ENCODE data around the gene SNAP25.

Gene SNAP25

DNA sequence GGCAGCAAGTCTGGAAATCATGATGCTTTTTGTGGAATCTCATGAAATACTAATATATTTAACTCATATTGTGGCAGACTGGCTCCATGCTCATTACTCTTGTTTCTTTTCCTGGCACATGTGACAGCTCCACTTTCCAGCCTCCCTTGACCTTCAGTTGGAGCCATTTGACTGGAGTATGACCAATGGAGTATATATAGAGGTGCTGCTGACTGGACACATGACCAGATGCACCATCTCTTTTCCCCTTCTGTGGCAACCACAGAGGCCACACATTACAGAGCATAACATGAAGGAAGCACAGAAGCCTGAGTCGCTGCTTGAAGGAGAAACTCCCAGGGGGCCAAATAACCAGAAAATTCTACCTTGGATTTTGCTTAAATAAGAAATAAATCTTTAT is 138.0 kb downstream of the SNAP25 start:
- ChIA-PET CTCF (no interaction called here), POLR2A (no interaction called here)
- no peak for TF ChIP-seq CTCF (IDR thresholded peaks at IDR 0.05; ENCODE audit: control extremely low read depth, extremely low read depth, low read depth, missing control alignments)
- no peak for DNase-seq (ENCODE audit: extremely low spot score)

Measured in GM10248 (cell line).